GM19324 (cell line): Measurements from ENCODE around the gene TSC22D3.

ENCODE experiments used
- ATAC-seq: cut with Tn5 transposase; IDR thresholded peaks from one replicate; pipeline ENCODE4 v1.9.1; 2021; ENCODE audit warnings: mild to moderate bottlenecking, moderate library complexity; ENCODE audit not compliant: unreplicated experiment, low FRiP score

Gene TSC22D3

GRCh38 chrX:107666931-107667330 lies 108.7 kb downstream of the TSC22D3 start:
- no peak for ATAC-seq
